H1 (cell line): Measurements from ENCODE around the gene COG3. TPM values are rescaled to one million over a fixed set of nuclear protein-coding genes. Genes with fewer than 3 reads are reported as not detected.

Experiments used
- CTCF ChIA-PET: fragments of 300-600 bp; sonication (Branson Sonifier 250); formaldehyde crosslinking; loops from one replicate; lab custom pipeline; 2021; ENCODE audit not compliant: partially characterized antibody; lab: Charles Lee
- POLR2A ChIA-PET: fragments of 300-600 bp; sonication (Branson Sonifier 250); formaldehyde crosslinking; loops from one replicate; lab custom pipeline; 2021; ENCODE audit warnings: inconsistent platforms; ENCODE audit not compliant: partially characterized antibody; lab: Charles Lee
- DNase-seq, 2 experiments: peaks; one replicate each; pipeline versions ENCODE4 v3.0.0 to v3.0.0-alpha.2; 2010 to 2022; ENCODE audit warnings: low spot score in 2 of 2, low read depth in 1 of 2, mixed read lengths in 1 of 2
- FAIRE-seq: peaks from 2 replicates; lab custom pipeline; 2011; peaks lifted over from hg19 to GRCh38; lab: Jason Lieb, UNC
- H2AFZ ChIP-seq: 2 replicates; pipeline ENCODE4 v1.8.1; 2012; ENCODE audit warnings: low read length, inconsistent platforms
- H2AK5ac ChIP-seq: 2 replicates; pipeline ENCODE4 v1.6.1; 2013; ENCODE audit warnings: low read depth, low read length
- H2BK120ac ChIP-seq: replicated peaks from 2 replicates; pipeline ENCODE3; 2013; ENCODE audit warnings: low read depth, low read length, inconsistent platforms
- H2BK12ac ChIP-seq: 2 replicates; pipeline ENCODE4 v1.6.1; 2013; ENCODE audit warnings: low read depth, low read length
- H2BK15ac ChIP-seq: 2 replicates; pipeline ENCODE4 v1.6.1; 2013; ENCODE audit warnings: low read length
- H2BK20ac ChIP-seq: 2 replicates; pipeline ENCODE4 v1.6.1; 2013; ENCODE audit warnings: low read length
- H2BK5ac ChIP-seq: 2 replicates; pipeline ENCODE4 v1.6.1; 2013; ENCODE audit warnings: low read depth, low read length
- H3K14ac ChIP-seq: 2 replicates; pipeline ENCODE4 v1.6.1; 2013; ENCODE audit warnings: inconsistent platforms; ENCODE audit not compliant: insufficient read length
- H3K18ac ChIP-seq: 2 replicates; pipeline ENCODE4 v1.6.1; 2013; ENCODE audit warnings: low read length; ENCODE audit errors: extremely low read depth
- H3K23ac ChIP-seq: 2 replicates; pipeline ENCODE4 v1.6.1; 2013; ENCODE audit warnings: inconsistent platforms; ENCODE audit not compliant: insufficient read length
- H3K23me2 ChIP-seq: 2 replicates; pipeline ENCODE4 v1.6.1; 2013; ENCODE audit warnings: low read depth, low read length
- H3K27ac ChIP-seq: 2 replicates; pipeline ENCODE4 v1.6.1; 2011; ENCODE audit warnings: low read depth, low read length, inconsistent platforms
- H3K27me3 ChIP-seq, 4 experiments: replicated peaks in 1 of 4; 1 replicate in 1 of 4; 2 replicates in 3 of 4; pipeline versions ENCODE4 v1.6.1 to v1.8.1; 2011 to 2013; ENCODE audit warnings: low read length in 3 of 4, mild to moderate bottlenecking in 3 of 4, inconsistent platforms in 2 of 4, mixed read lengths in 2 of 4, moderate library complexity in 1 of 4; ENCODE audit not compliant: control insufficient read depth in 3 of 4, insufficient read depth in 3 of 4; ENCODE audit errors: extremely low read depth in 1 of 4
- H3K36me3 ChIP-seq, 4 experiments: 2 replicates each; pipeline versions ENCODE4 v1.6.1 to v1.8.1; 2011 to 2013; ENCODE audit warnings: mild to moderate bottlenecking in 4 of 4, low read length in 3 of 4, moderate library complexity in 2 of 4, control low read depth in 1 of 4, inconsistent platforms in 1 of 4; ENCODE audit not compliant: insufficient read depth in 4 of 4, control insufficient read depth in 2 of 4
- H3K4ac ChIP-seq: replicated peaks from 2 replicates; pipeline ENCODE3; 2013; ENCODE audit warnings: low read length, low read depth, mixed read lengths, inconsistent platforms; ENCODE audit not compliant: insufficient read length
- H3K4me1 ChIP-seq, 4 experiments: replicated peaks in 1 of 4; 1 replicate in 1 of 4; 2 replicates in 3 of 4; pipeline versions ENCODE4 v1.6.1 to v1.8.1; 2011 to 2013; ENCODE audit warnings: low read length in 3 of 4, inconsistent platforms in 2 of 4, mixed read lengths in 1 of 4; ENCODE audit not compliant: insufficient read depth in 4 of 4, control insufficient read depth in 3 of 4
- H3K4me2 ChIP-seq, 2 experiments: 2 replicates each; pipeline versions ENCODE4 v1.6.1 to v1.8.1; 2011 to 2013; ENCODE audit warnings: low read depth in 2 of 2, low read length in 2 of 2, control low read depth in 1 of 2, inconsistent platforms in 1 of 2, mild to moderate bottlenecking in 1 of 2; ENCODE audit not compliant: insufficient read depth in 1 of 2
- H3K4me3 ChIP-seq, 4 experiments: fragments of 200-600, 300-600 bp in 1 of 4; sonication (generic), shearing (Covaris generic), sonication (Bioruptor Twin) in 1 of 4; 2 replicates each; pipeline versions ENCODE4 v1.5.1 to v1.8.1; 2011 to 2016; ENCODE audit warnings: low read length in 4 of 4, low read depth in 3 of 4, control low read depth in 2 of 4, inconsistent platforms in 2 of 4, mild to moderate bottlenecking in 2 of 4, mixed read lengths in 1 of 4, moderate library complexity in 1 of 4; ENCODE audit not compliant: insufficient read depth in 2 of 4; ENCODE audit errors: extremely low read depth in 1 of 4
- H3K56ac ChIP-seq: replicated peaks from 2 replicates; pipeline ENCODE3; 2013; ENCODE audit warnings: low read depth, mild to moderate bottlenecking, mixed read lengths, low read length, inconsistent platforms; ENCODE audit not compliant: insufficient read length
- H3K79me1 ChIP-seq: 2 replicates; pipeline ENCODE4 v1.6.1; 2013; ENCODE audit warnings: low read depth, low read length, control low read depth
- H3K79me2 ChIP-seq, 2 experiments: 2 replicates each; pipeline versions ENCODE4 v1.6.1 to v1.8.1; 2012 to 2013; ENCODE audit warnings: low read length in 2 of 2, mild to moderate bottlenecking in 2 of 2, inconsistent platforms in 1 of 2; ENCODE audit not compliant: insufficient read depth in 2 of 2, control insufficient read depth in 1 of 2
- H3K9ac ChIP-seq, 4 experiments: replicated peaks in 1 of 4; 1 replicate in 1 of 4; 2 replicates in 3 of 4; pipeline versions ENCODE4 v1.6.1 to v1.8.1; 2011 to 2013; ENCODE audit warnings: low read depth in 3 of 4, low read length in 3 of 4, control low read depth in 2 of 4, mild to moderate bottlenecking in 2 of 4, moderate library complexity in 2 of 4, inconsistent platforms in 1 of 4; ENCODE audit errors: extremely low read depth in 1 of 4
- H3K9me3 ChIP-seq, 2 experiments: 2 replicates each; pipeline versions ENCODE4 v1.6.1 to v1.8.1; 2012 to 2013; ENCODE audit warnings: mild to moderate bottlenecking in 2 of 2, moderate library complexity in 2 of 2, control low read depth in 1 of 2, inconsistent platforms in 1 of 2, low read depth in 1 of 2, low read length in 1 of 2, mixed read lengths in 1 of 2; ENCODE audit not compliant: insufficient read depth in 2 of 2
- H4K20me1 ChIP-seq, 2 experiments: replicated peaks in 1 of 2; 2 replicates each; pipeline versions ENCODE3 to v1.8.1; 2011 to 2013; ENCODE audit warnings: inconsistent platforms in 2 of 2, low read length in 2 of 2, mild to moderate bottlenecking in 1 of 2; ENCODE audit not compliant: insufficient read depth in 2 of 2, control insufficient read depth in 1 of 2
- H4K5ac ChIP-seq: 2 replicates; pipeline ENCODE4 v1.6.1; 2013; ENCODE audit warnings: low read length, low read depth, mixed read lengths, inconsistent platforms; ENCODE audit not compliant: insufficient read length
- H4K8ac ChIP-seq: 2 replicates; pipeline ENCODE4 v1.8.0; 2013; ENCODE audit warnings: mild to moderate bottlenecking, moderate library complexity, low read length, inconsistent platforms; ENCODE audit not compliant: insufficient read depth; ENCODE audit errors: extremely low read depth
- H4K91ac ChIP-seq: replicated peaks from 2 replicates; pipeline ENCODE3; 2013; ENCODE audit warnings: low read length, mixed read lengths, inconsistent platforms; ENCODE audit not compliant: insufficient read length
- CTCF ChIP-seq, 3 experiments: IDR thresholded peaks; 1 replicate in 2 of 3; 2 replicates in 1 of 3; pipeline versions ENCODE4 v1.5.1 to v1.6.1; 2011; ENCODE audit warnings: low read length in 3 of 3, mild to moderate bottlenecking in 3 of 3, inconsistent platforms in 2 of 3, low read depth in 1 of 3, moderate library complexity in 1 of 3; ENCODE audit not compliant: insufficient read depth in 1 of 3; ENCODE audit errors: control extremely low read depth in 1 of 3
- RAD21 ChIP-seq, 2 experiments: IDR thresholded peaks in 1 of 2; conservative IDR thresholded peaks in 1 of 2; 2 replicates each; pipeline ENCODE4 v1.6.1; 2011; ENCODE audit warnings: low read depth in 2 of 2, low read length in 2 of 2, improper control_type of control experiment in 1 of 2, inconsistent platforms in 1 of 2, mild to moderate bottlenecking in 1 of 2, moderate library complexity in 1 of 2
- WGBS, 2 experiments: shearing (Covaris generic) in 1 of 2; methylation state at CpG; one replicate each; pipeline versions ENCODE4 v1.1.6 to v1.1.7; 2013 to 2015; ENCODE audit warnings: low lambda C conversion rate in 2 of 2, mixed read lengths in 2 of 2, inconsistent platforms in 1 of 2, low coverage in 1 of 2, missing lambda C conversion rate in 1 of 2; ENCODE audit not compliant: insufficient replicate concordance in 2 of 2, insufficient coverage in 1 of 2, insufficient read length in 1 of 2; ENCODE audit errors: extremely low coverage in 1 of 2, missing lambda C conversion rate in 1 of 2; 5-methylcytosine and 5-hydroxymethylcytosine counted together
- polyA plus RNA-seq, 7 experiments: library from polyadenylated mRNA; depleted of rRNA in 3 of 7; stranded (reverse) in 5 of 7; unstranded in 2 of 7; fragments of >200 nt in 5 of 7; fragments of 200-250 nt in 2 of 7; gene quantifications; 1 replicate in 5 of 7; 2 replicates in 1 of 7; 4 replicates in 1 of 7; pipeline versions ENCODE4 v1.2.1 to v1.2.3, GENCODE V29; 2011 to 2013; ENCODE audit warnings: missing spikeins in 2 of 7, mixed read lengths in 2 of 7
- total RNA-seq: library from RNA; stranded (reverse); fragmentation: NEBNext Ultra II Directional; extraction: Animal tissue kit (Norgen Biotek cat#: 25700); gene quantifications from 2 replicates; pipeline ENCODE4 v1.2.1, GENCODE V29; 2021

COG3 gene
- total and polyA plus RNA-seq, 2 of the 8 experiments (the other 6 are each of a cell fraction or from before 2014, with no cell fraction given), result 12.7 to 13.5 TPM

- Histone ChIP-seq H3K4me2 (no peak overlapping the region), H2BK15ac (no peak overlapping the region), H3K4me1 (peaks cover 0 to 3% (median 0%) of the 10 kb centered on the region in 4 experiments; a peak in 1 of 7 replicates), H3K79me2 (no peaks in the 10 kb centered on the region), H2AFZ (no peak overlapping the region), H3K9ac (no peak overlapping the region), H3K36me3 (no peaks in the 10 kb centered on the region), H2AK5ac (no peak overlapping the region), H3K4me3 (no peak overlapping the region), H4K5ac (no peak overlapping the region), H2BK120ac (no peak overlapping the region), H4K20me1 (no peaks in the 10 kb centered on the region), H3K4ac (no peak overlapping the region), H3K27ac (no peak overlapping the region), H3K79me1 (no peaks in the 10 kb centered on the region), H4K8ac (no peak overlapping the region), H2BK5ac (no peak overlapping the region), H3K27me3 (no peaks in the 10 kb centered on the region), H3K9me3 (no peaks in the 10 kb centered on the region), H2BK12ac (no peak overlapping the region)
- ChIA-PET CTCF (no interaction called here), POLR2A (no interaction called here)
- no peak for FAIRE-seq
- TF ChIP-seq RAD21 (IDR thresholded peaks at IDR 0.05 in 1 of 2, conservative IDR thresholded peaks at IDR 0.05 in 1 of 2; ENCODE audit: low read depth in 2 of 2, low read length in 2 of 2) (0 out of 4 replicates have a peak, but pooled peaks of 1 of the 2 experiments have one; percentile 3), CTCF (IDR thresholded peaks at IDR 0.05; ENCODE audit: control extremely low read depth in 1 of 3, insufficient read depth in 1 of 3, low read depth in 1 of 3, low read length in 3 of 3) (no peak)
- TF ChIP-seq, all 59 proteins: peak for 1
- Histone ChIP-seq H4K91ac (no peak overlapping the region), H3K14ac (no peak overlapping the region), H3K56ac (no peak overlapping the region), H3K23me2 (no peaks in the 10 kb centered on the region), H3K23ac (no peak overlapping the region), H2BK20ac (no peak overlapping the region), H3K18ac (no peak overlapping the region)
- DNase-seq, result no peak
- 60% methylated on average over 2 of the region's 2 CpGs; no CpG with 5 or more reads in 1 of the 2 experiments for WGBS, 2 experiments
Observed at GRCh38 chr13:45441633-45442032, 23.1 kb upstream of the COG3 start.
